Activated B cell treated with CpG ODN at 0.5 μM for 24 hours (primary cell): Measurements from ENCODE around the gene TSPAN33. TPM values are rescaled to one million over a fixed set of nuclear protein-coding genes. Genes with fewer than 3 reads are reported as not detected.
A peak's percentile ranks its signal among the peaks of the same experiment; 100 is the strongest.

Experiments
- ATAC-seq: fragments of 200-7000 bp; cut with Tn5 transposase; one replicate; pipeline ENCODE4 v1.10.0; 2021; ENCODE audit warnings: low read depth, mild to moderate bottlenecking, moderate library complexity
- CTCF ChIA-PET: fragments of 350-600 bp; sonication (Branson Sonifier 250); formaldehyde crosslinking; loops from one replicate; lab custom pipeline; 2021; ENCODE audit warnings: antibody characterized with exemption; lab: Charles Lee
- POLR2A ChIA-PET: fragments of 350-600 bp; sonication (Branson Sonifier 250); formaldehyde crosslinking; loops from one replicate; lab custom pipeline; 2021; ENCODE audit warnings: antibody characterized with exemption; lab: Charles Lee
- DNase-seq: peaks from one replicate; pipeline ENCODE4 v3.0.0; 2022
- H3K27ac Mint-ChIP-seq: one replicate; pipeline ENCODE4 v1.8.0; 2020; ENCODE audit warnings: mixed read lengths
- H3K27me3 Mint-ChIP-seq: one replicate; pipeline ENCODE4 v1.8.0; 2021; ENCODE audit warnings: mixed read lengths
- H3K36me3 Mint-ChIP-seq: one replicate; pipeline ENCODE4 v1.8.0; 2021; ENCODE audit warnings: low read depth, mixed read lengths
- H3K4me1 Mint-ChIP-seq: one replicate; pipeline ENCODE4 v1.8.0; 2021; ENCODE audit warnings: mixed read lengths
- H3K4me3 Mint-ChIP-seq: one replicate; pipeline ENCODE4 v1.8.0; 2020; ENCODE audit warnings: mild to moderate bottlenecking, mixed read lengths
- H3K9me3 Mint-ChIP-seq: one replicate; pipeline ENCODE4 v1.8.0; 2020; ENCODE audit warnings: mixed read lengths
- intact Hi-C: fragments of 100-400 bp; cut with micrococcal nuclease; formaldehyde crosslinking; loops from one replicate; pipeline ENCODE4 v1.15.1; 2024
- total RNA-seq: library from RNA; stranded (reverse); gene quantifications from 2 replicates; pipeline ENCODE4 v1.2.3, GENCODE V29; 2022
- TF ChIP-seq, protein P1 (sequence below): fragments of 200-600 bp; IDR thresholded peaks from one replicate; pipeline ENCODE4 v1.8.0; 2022; ENCODE audit warnings: antibody characterized with exemption, mild to moderate bottlenecking

TSPAN33 gene
- total RNA-seq, 1 donor from 2014 or later, result 341 TPM

DNA sequence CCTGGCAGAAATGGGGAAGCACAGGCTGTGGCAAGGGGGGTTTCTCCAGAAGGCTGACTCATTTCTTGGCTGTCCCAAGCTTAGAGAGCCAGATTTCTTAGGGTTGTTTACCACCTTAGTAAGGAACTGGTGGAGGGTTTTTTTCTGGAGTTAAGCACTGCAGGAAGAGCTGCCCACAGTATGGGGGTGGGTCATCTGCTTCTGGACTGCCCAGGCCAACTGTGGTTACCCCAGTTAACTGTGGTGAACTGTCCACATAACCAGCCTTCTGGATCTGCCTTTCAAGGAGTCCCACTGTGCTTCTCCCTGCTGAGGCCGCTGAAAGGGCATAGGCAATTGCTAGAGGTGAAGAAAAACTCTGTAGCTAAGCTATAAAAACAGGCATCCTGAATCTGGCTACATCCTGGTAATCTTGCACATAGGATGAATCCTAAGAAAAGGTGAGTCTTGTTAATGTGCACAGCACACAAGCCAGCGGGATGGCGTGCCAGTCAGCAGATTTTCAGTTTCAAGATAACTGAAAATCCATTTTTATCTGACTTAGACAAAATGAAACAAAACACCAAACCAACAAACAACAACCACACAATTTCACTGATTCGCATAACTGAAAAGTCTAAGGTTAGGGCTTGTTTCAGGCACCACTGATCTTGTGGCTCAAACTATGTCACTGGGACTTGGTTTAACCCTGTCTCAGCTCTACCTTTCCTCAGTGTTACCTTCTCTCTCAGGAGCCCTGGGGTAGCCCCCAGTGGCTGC is 21.6 kb upstream of the TSPAN33 start:
- CTCF ChIA-PET, result interaction anchor here (0.6 to 2.0 kb wide), 5 partner anchors 14 to 41 kb away, joined by 3 to 14 read pairs (median 10); partner anchors contain the start of gene TSPAN33
- POLR2A ChIA-PET, result interaction anchor here (0.6 to 2.9 kb wide), 17 partner anchors 12 to 261 kb away, joined by 3 to 118 read pairs (median 8); partner anchors contain the start of genes TNPO3 and TSPAN33
- intact Hi-C loops, result loop anchor here (1.0 kb wide), 7 partner anchors 14 to 183 kb away; no protein-coding TSS in a partner anchor
- peak overlapping the region; percentile 73 for H3K4me3 Mint-ChIP-seq
- no peaks in the 10 kb centered on the region for H3K27me3 Mint-ChIP-seq
- H3K36me3 Mint-ChIP-seq, result peaks cover 1% of the 10 kb centered on the region
- peak overlapping the region; percentile 96 for H3K27ac Mint-ChIP-seq
- TF ChIP-seq, protein P1, sequence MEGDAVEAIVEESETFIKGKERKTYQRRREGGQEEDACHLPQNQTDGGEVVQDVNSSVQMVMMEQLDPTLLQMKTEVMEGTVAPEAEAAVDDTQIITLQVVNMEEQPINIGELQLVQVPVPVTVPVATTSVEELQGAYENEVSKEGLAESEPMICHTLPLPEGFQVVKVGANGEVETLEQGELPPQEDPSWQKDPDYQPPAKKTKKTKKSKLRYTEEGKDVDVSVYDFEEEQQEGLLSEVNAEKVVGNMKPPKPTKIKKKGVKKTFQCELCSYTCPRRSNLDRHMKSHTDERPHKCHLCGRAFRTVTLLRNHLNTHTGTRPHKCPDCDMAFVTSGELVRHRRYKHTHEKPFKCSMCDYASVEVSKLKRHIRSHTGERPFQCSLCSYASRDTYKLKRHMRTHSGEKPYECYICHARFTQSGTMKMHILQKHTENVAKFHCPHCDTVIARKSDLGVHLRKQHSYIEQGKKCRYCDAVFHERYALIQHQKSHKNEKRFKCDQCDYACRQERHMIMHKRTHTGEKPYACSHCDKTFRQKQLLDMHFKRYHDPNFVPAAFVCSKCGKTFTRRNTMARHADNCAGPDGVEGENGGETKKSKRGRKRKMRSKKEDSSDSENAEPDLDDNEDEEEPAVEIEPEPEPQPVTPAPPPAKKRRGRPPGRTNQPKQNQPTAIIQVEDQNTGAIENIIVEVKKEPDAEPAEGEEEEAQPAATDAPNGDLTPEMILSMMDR, result no peak
- peaks cover 4% of the 10 kb centered on the region for H3K9me3 Mint-ChIP-seq
- H3K4me1 Mint-ChIP-seq, result peaks cover 40% of the 10 kb centered on the region
- ATAC-seq (peak; percentile 89), DNase-seq (peak; percentile 53)

DNA sequence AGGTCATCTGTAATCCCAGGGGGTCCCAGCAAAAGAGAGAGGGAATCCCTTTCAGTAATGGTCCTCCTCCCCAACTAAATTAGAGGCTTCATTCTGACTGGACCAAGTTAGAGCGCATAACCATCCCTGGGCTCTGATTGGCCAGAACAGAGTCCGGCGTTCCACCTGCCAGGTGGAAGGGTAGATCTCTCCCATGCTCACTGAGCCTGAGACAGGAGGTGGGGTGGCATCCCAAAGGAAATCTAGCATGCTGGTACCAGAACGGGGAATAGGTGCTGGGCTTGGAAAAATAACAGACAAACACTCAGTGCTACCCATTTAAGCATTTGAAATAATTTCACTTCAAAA is 21.0 kb upstream of the TSPAN33 start:
- Mint-ChIP-seq H3K4me1 (peaks cover 40% of the 10 kb centered on the region), H3K9me3 (peaks cover 4% of the 10 kb centered on the region), H3K4me3 (peak overlapping the region; percentile 73), H3K27ac (peak overlapping the region; percentile 96), H3K36me3 (peaks cover 1% of the 10 kb centered on the region), H3K27me3 (no peaks in the 10 kb centered on the region)
- ChIA-PET POLR2A (interaction anchor here (1.3 to 2.9 kb wide), 8 partner anchors 14 to 184 kb away, joined by 7 to 118 read pairs (median 17); partner anchors contain the start of genes TNPO3 and TSPAN33), CTCF (interaction anchor here (1.4 to 1.6 kb wide), 2 partner anchors 23 to 32 kb away, joined by 10 to 11 read pairs; no protein-coding TSS in a partner anchor)
- no peak for ATAC-seq
- TF ChIP-seq, protein P1, result no peak
- intact Hi-C loops, result loop anchor here (1.0 kb wide), 1 partner anchor 32 kb away; no protein-coding TSS in a partner anchor
- DNase-seq, result no peak

DNA sequence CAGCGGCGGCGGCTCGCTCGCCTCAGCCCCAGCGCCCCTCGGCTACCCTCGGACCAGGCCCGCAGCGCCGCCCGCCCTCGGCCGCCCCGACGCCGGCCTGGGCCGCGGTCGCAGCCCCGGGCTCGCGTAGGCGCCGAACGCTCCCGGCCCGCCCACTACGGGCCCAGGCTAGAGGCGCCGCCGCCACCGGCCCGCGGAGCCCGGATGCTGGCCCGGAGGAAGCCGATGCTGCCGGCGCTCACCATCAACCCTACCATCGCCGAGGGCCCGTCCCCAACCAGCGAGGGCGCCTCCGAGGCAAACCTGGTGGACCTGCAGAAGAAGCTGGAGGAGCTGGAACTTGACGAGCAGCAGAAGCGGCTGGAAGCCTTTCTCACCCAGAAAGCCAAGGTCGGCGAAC is 18.2 kb upstream of the TSPAN33 start:
- ChIA-PET CTCF (interaction anchor here (1.5 kb wide), 1 partner anchor 35 kb away, joined by 6 read pairs; no protein-coding TSS in a partner anchor), POLR2A (interaction anchor here (1.3 to 2.1 kb wide), 3 partner anchors 11 to 71 kb away, joined by 3 to 5 read pairs (median 4); partner anchors contain the start of genes TNPO3 and TSPAN33)
- intact Hi-C loops, result no loop called here
- ATAC-seq, result no peak
- H3K27me3 Mint-ChIP-seq, result no peaks in the 10 kb centered on the region
- TF ChIP-seq, protein P1, result no peak
- no peak overlapping the region for H3K4me3 Mint-ChIP-seq
- no peak for DNase-seq
- peaks cover 1% of the 10 kb centered on the region for H3K36me3 Mint-ChIP-seq
- peaks cover 33% of the 10 kb centered on the region for H3K4me1 Mint-ChIP-seq
- H3K27ac Mint-ChIP-seq, result no peak overlapping the region
- no peaks in the 10 kb centered on the region for H3K9me3 Mint-ChIP-seq

DNA sequence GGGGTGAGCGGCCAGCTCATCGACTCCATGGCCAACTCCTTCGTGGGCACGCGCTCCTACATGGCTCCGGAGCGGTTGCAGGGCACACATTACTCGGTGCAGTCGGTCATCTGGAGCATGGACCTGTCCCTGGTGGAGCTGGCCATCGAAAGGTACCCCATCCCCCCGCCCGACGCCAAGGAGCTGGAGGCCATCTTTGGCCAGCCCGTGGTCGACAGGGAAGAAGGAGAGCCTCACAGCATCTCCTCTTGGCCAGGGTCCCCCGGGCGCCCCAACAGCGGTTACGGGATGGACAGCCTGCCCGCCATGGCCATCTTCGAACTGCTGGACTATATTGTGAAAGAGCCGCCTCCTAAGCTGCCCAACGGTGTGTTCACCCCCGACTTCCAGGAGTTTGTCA is 17.4 kb upstream of the TSPAN33 start:
- CTCF ChIA-PET, result no interaction called here
- H3K4me3 Mint-ChIP-seq, result no peak overlapping the region
- H3K36me3 Mint-ChIP-seq, result peaks cover 1% of the 10 kb centered on the region
- H3K4me1 Mint-ChIP-seq, result peaks cover 25% of the 10 kb centered on the region
- DNase-seq (no peak), ATAC-seq (no peak)
- no peaks in the 10 kb centered on the region for H3K27me3 Mint-ChIP-seq
- POLR2A ChIA-PET, result interaction anchor here (1.4 to 2.1 kb wide), 2 partner anchors 10 to 72 kb away, joined by 3 to 5 read pairs; partner anchors contain the start of gene TNPO3
- intact Hi-C loops, result no loop called here
- H3K27ac Mint-ChIP-seq, result no peak overlapping the region
- no peaks in the 10 kb centered on the region for H3K9me3 Mint-ChIP-seq
- TF ChIP-seq, protein P1, result no peak

DNA sequence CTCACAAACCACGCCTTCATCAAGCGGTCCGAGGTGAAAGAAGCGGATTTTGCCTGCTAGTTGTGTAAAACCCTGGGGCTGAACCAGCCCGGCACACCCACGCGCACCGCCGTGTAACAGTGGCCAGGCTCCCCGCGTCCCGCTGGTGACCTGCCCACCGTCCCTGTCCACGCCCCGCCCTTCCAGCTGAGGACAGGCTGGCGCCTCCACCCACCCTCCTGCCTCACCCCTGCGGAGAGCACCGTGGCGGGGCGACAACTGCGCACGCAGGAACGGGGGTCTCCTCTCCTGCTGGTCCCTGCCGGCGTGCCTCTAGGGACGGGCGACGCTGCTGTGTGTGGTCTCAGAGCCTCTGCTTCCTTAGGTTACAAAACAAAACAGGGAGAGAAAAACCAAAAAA is 16.9 kb upstream of the TSPAN33 start:
- Mint-ChIP-seq H3K9me3 (no peaks in the 10 kb centered on the region), H3K27me3 (no peaks in the 10 kb centered on the region), H3K4me1 (peaks cover 21% of the 10 kb centered on the region), H3K27ac (no peak overlapping the region), H3K4me3 (no peak overlapping the region), H3K36me3 (no peaks in the 10 kb centered on the region)
- ATAC-seq, result no peak
- ChIA-PET CTCF (no interaction called here), POLR2A (interaction anchor here (1.4 to 1.6 kb wide), 2 partner anchors 9 to 10 kb away, joined by 3 to 7 read pairs; no protein-coding TSS in a partner anchor)
- intact Hi-C loops, result no loop called here
- TF ChIP-seq, protein P1, result no peak
- DNase-seq, result no peak
